MCF 10A (cell line): ENCODE results near the gene IL17RC. TPM values are rescaled to one million over a fixed set of nuclear protein-coding genes. Genes with fewer than 3 reads are reported as not detected.

Experiments
- BruUV-seq: library from RNA; stranded (reverse); fragments of 400-500 nt; replicated peaks from 2 replicates; lab custom pipeline; 2021; lab: Mats Ljungman, UMichigan
- CTCF ChIA-PET: fragments of 300-600 bp; sonication (Branson Sonifier 250); formaldehyde crosslinking; extraction: SDS; loops from one replicate; lab custom pipeline; 2021; ENCODE audit warnings: antibody characterized with exemption, inconsistent platforms; lab: Yijun Ruan, JAX
- POLR2A ChIA-PET: fragments of 300-600, 350-650 bp; sonication (Branson Sonifier 250); formaldehyde crosslinking; extraction: SDS; loops from one replicate; lab custom pipeline; 2020; ENCODE audit warnings: antibody characterized with exemption, inconsistent platforms; lab: Yijun Ruan, JAX
- DNase-seq: peaks from one replicate; pipeline ENCODE4 v3.0.0-alpha.2; 2018; ENCODE audit not compliant: unreplicated experiment
- H3K27ac Mint-ChIP-seq: one replicate; pipeline ENCODE4 v1.8.0; 2022; ENCODE audit warnings: mild to moderate bottlenecking, low read depth, mixed read lengths; ENCODE audit not compliant: unreplicated experiment
- H3K27me3 Mint-ChIP-seq: one replicate; pipeline ENCODE4 v1.8.0; 2022; ENCODE audit warnings: mixed read lengths; ENCODE audit not compliant: insufficient read depth, unreplicated experiment
- H3K36me3 Mint-ChIP-seq: one replicate; pipeline ENCODE4 v1.8.0; 2022; ENCODE audit warnings: mild to moderate bottlenecking, moderate library complexity, mixed read lengths; ENCODE audit not compliant: insufficient read depth, unreplicated experiment
- H3K4me1 Mint-ChIP-seq: one replicate; pipeline ENCODE4 v1.8.0; 2022; ENCODE audit warnings: mixed read lengths; ENCODE audit not compliant: insufficient read depth, unreplicated experiment
- H3K4me3 Mint-ChIP-seq: one replicate; pipeline ENCODE4 v1.8.0; 2022; ENCODE audit warnings: mild to moderate bottlenecking, moderate library complexity, mixed read lengths; ENCODE audit not compliant: unreplicated experiment
- H3K9me3 Mint-ChIP-seq: one replicate; pipeline ENCODE4 v1.8.0; 2022; ENCODE audit warnings: mixed read lengths; ENCODE audit not compliant: unreplicated experiment
- CTCF ChIP-seq: fragments of 200-600 bp; IDR thresholded peaks from one replicate; pipeline ENCODE4 v1.8.0; 2022; ENCODE audit warnings: antibody characterized with exemption, mild to moderate bottlenecking; ENCODE audit not compliant: unreplicated experiment
- intact Hi-C: fragments of 100-400 bp; cut with micrococcal nuclease; formaldehyde crosslinking; loops from 2 replicates; pipeline ENCODE4 v1.14.1; 2022
- total RNA-seq: library from RNA; stranded (reverse); gene quantifications from 2 replicates; pipeline ENCODE4 v1.2.3, GENCODE V29; 2022

The IL17RC gene
- total RNA-seq, 1 experiment from 2014 or later = 25.7 TPM

- H3K36me3 Mint-ChIP-seq = peaks cover 28% of the 10 kb centered on the region
- H3K4me3 Mint-ChIP-seq = no peak overlapping the region
- intact Hi-C loops = no loop called here
- no TSS peak for BruUV-seq
- H3K27ac Mint-ChIP-seq = no peak overlapping the region
- TF ChIP-seq CTCF = no peak
- H3K9me3 Mint-ChIP-seq = no peaks in the 10 kb centered on the region
- DNase-seq = no peak
- ChIA-PET POLR2A (no interaction called here), CTCF (no interaction called here)
- peaks cover 2% of the 10 kb centered on the region for H3K4me1 Mint-ChIP-seq
- H3K27me3 Mint-ChIP-seq = no peaks in the 10 kb centered on the region
Observed at GRCh38 chr3:9940746-9941145, 23.8 kb downstream of the IL17RC start.

- no peak for DNase-seq
- H3K9me3 Mint-ChIP-seq = no peaks in the 10 kb centered on the region
- intact Hi-C loops = no loop called here
- H3K27me3 Mint-ChIP-seq = no peaks in the 10 kb centered on the region
- no peak for TF ChIP-seq CTCF
- ChIA-PET CTCF (interaction anchor here (1.1 to 1.8 kb wide), 3 partner anchors 10 to 93 kb away, joined by 3 to 12 read pairs (median 4); partner anchors contain the start of genes CRELD1 and FANCD2), POLR2A (interaction anchor here (1.1 to 1.6 kb wide), 3 partner anchors 9 to 318 kb away, joined by 3 to 4 read pairs (median 3); partner anchors contain the start of gene CRELD1)
- no peaks in the 10 kb centered on the region for H3K4me1 Mint-ChIP-seq
- H3K27ac Mint-ChIP-seq = no peak overlapping the region
- no TSS peak for BruUV-seq
- peaks cover 26% of the 10 kb centered on the region for H3K36me3 Mint-ChIP-seq
- no peak overlapping the region for H3K4me3 Mint-ChIP-seq
Observed at GRCh38 chr3:9942164-9942563, 25.3 kb downstream of the IL17RC start.

- no peak for DNase-seq
- Mint-ChIP-seq H3K4me3 (no peak overlapping the region), H3K27ac (no peak overlapping the region), H3K27me3 (no peaks in the 10 kb centered on the region), H3K9me3 (no peaks in the 10 kb centered on the region), H3K4me1 (no peaks in the 10 kb centered on the region), H3K36me3 (peaks cover 26% of the 10 kb centered on the region)
- BruUV-seq = no TSS peak
- intact Hi-C loops = no loop called here
- POLR2A ChIA-PET = interaction anchor here (1.1 to 1.6 kb wide), 2 partner anchors 10 to 89 kb away, joined by 3 to 4 read pairs; partner anchors contain the start of gene CRELD1
- no peak for TF ChIP-seq CTCF
- CTCF ChIA-PET = interaction anchor here (0.5 to 1.8 kb wide), 5 partner anchors 9 to 94 kb away, joined by 3 to 12 read pairs (median 4); partner anchors contain the start of genes CRELD1, FANCD2 and PRRT3
Observed at GRCh38 chr3:9942934-9943690, 26.2 kb downstream of the IL17RC start.

- ChIA-PET CTCF (interaction anchor here (0.8 to 0.9 kb wide), 2 partner anchors 11 to 12 kb away, joined by 3 to 4 read pairs; no protein-coding TSS in a partner anchor), POLR2A (interaction anchor here (1.4 kb wide), 1 partner anchor 13 kb away, joined by 4 read pairs; no protein-coding TSS in a partner anchor)
- no TSS peak for BruUV-seq
- no peak overlapping the region for H3K27ac Mint-ChIP-seq
- intact Hi-C loops = no loop called here
- TF ChIP-seq CTCF = no peak
- H3K9me3 Mint-ChIP-seq = no peaks in the 10 kb centered on the region
- DNase-seq = no peak
- no peak overlapping the region for H3K4me3 Mint-ChIP-seq
- H3K4me1 Mint-ChIP-seq = no peaks in the 10 kb centered on the region
- peaks cover 26% of the 10 kb centered on the region for H3K36me3 Mint-ChIP-seq
- no peaks in the 10 kb centered on the region for H3K27me3 Mint-ChIP-seq
Observed at GRCh38 chr3:9944271-9944670, 27.4 kb downstream of the IL17RC start.
